NB4 (cell line): ENCODE measurements around the gene TMEM38B.

ENCODE experiments used
- POLR2A ChIP-seq: IDR thresholded peaks from 2 replicates; pipeline ENCODE4 v1.6.1; 2011; ENCODE audit warnings: mild to moderate bottlenecking; ENCODE audit not compliant: insufficient read length; ENCODE audit errors: extremely low read depth
- TF ChIP-seq, protein P1 (sequence below): IDR thresholded peaks from one replicate; pipeline ENCODE4 v1.5.1; 2012; ENCODE audit warnings: low read depth, low read length
- TF ChIP-seq, protein P2 (sequence below): IDR thresholded peaks from 2 replicates; pipeline ENCODE4 v1.6.1; 2011; ENCODE audit warnings: low read depth, low read length

DNA sequence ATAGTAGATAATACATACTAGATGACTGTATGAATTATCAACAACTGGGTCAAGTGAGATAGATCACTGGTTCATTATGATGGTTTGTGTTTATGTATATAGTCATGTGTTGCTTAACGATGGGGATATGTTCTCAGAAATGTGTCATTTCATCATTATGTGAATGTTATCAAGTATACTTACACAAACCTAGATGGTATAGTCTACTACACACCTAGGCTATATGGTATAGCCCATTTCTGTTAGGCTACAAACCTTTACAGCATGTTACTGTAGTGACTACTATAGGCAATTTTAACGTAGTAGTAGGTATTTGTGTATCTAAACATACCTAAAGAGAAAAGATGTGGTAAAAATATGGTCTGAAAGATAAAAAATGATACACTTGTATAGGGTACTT lies 31.0 kb downstream of the TMEM38B start:
- TF ChIP-seq POLR2A = no peak
- TF ChIP-seq, protein P1, sequence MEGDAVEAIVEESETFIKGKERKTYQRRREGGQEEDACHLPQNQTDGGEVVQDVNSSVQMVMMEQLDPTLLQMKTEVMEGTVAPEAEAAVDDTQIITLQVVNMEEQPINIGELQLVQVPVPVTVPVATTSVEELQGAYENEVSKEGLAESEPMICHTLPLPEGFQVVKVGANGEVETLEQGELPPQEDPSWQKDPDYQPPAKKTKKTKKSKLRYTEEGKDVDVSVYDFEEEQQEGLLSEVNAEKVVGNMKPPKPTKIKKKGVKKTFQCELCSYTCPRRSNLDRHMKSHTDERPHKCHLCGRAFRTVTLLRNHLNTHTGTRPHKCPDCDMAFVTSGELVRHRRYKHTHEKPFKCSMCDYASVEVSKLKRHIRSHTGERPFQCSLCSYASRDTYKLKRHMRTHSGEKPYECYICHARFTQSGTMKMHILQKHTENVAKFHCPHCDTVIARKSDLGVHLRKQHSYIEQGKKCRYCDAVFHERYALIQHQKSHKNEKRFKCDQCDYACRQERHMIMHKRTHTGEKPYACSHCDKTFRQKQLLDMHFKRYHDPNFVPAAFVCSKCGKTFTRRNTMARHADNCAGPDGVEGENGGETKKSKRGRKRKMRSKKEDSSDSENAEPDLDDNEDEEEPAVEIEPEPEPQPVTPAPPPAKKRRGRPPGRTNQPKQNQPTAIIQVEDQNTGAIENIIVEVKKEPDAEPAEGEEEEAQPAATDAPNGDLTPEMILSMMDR = no peak
- TF ChIP-seq, protein P2, sequence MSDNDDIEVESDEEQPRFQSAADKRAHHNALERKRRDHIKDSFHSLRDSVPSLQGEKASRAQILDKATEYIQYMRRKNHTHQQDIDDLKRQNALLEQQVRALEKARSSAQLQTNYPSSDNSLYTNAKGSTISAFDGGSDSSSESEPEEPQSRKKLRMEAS = no peak
